Upper lobe of left lung (tissue), 6 donors: ENCODE measurements around the gene MATN4. TPM values are rescaled to one million over a fixed set of nuclear protein-coding genes. Genes with fewer than 3 reads are reported as not detected.

Source experiments
- ATAC-seq, 2 donors: fragments of 200-7000 bp; cut with Tn5 transposase; one replicate each; pipeline ENCODE4 v1.9.1; 2022; ENCODE audit warnings: mild to moderate bottlenecking in 2 of 2, moderate library complexity in 2 of 2; ENCODE audit not compliant: low FRiP score in 2 of 2
- DNase-seq, 2 donors: peaks; one replicate each; pipeline ENCODE4 v3.0.0-alpha.2; 2019 to 2020
- H3K27ac ChIP-seq, 4 donors: fragments of 200-600 bp; sonication (generic); one replicate each; pipeline ENCODE4 v1.5.1; 2016 to 2019
- H3K27me3 ChIP-seq, 4 donors: fragments of 200-600 bp; sonication (generic); one replicate each; pipeline ENCODE4 v1.5.1; 2017 to 2019
- H3K36me3 ChIP-seq, 4 donors: fragments of 200-600 bp; sonication (generic); one replicate each; pipeline ENCODE4 v1.5.1; 2016 to 2019
- H3K4me1 ChIP-seq, 4 donors: fragments of 200-600 bp; sonication (generic); one replicate each; pipeline ENCODE4 v1.5.1; 2018 to 2019
- H3K4me3 ChIP-seq, 4 donors: fragments of 200-600 bp; sonication (generic); one replicate each; pipeline ENCODE4 v1.5.1; 2017 to 2019; ENCODE audit warnings: mild to moderate bottlenecking in 2 of 4, moderate library complexity in 1 of 4
- H3K9me3 ChIP-seq, 4 donors: fragments of 200-600 bp; sonication (generic); one replicate each; pipeline ENCODE4 v1.5.1; 2018 to 2019
- EP300 ChIP-seq, 4 donors: sonication (generic); formaldehyde crosslinking; IDR thresholded peaks; one replicate each; pipeline ENCODE4 v1.5.1; 2017; ENCODE audit warnings: antibody characterized with exemption in 4 of 4, control low read depth in 2 of 4
- POLR2A ChIP-seq, 4 donors: fragments of 450-650 bp; IDR thresholded peaks; one replicate each; pipeline ENCODE4 v1.5.1; 2016 to 2017; ENCODE audit warnings: antibody characterized with exemption in 4 of 4, mild to moderate bottlenecking in 2 of 4
- POLR2AphosphoS5 ChIP-seq, 2 donors: sonication (generic); formaldehyde crosslinking; IDR thresholded peaks; one replicate each; pipeline ENCODE4 v1.5.1; 2017; ENCODE audit warnings: antibody characterized with exemption in 2 of 2
- WGBS, 2 donors: methylation state at CpG; one replicate each; pipeline ENCODE4 v1.1.5; 2017 to 2018; 5-methylcytosine and 5-hydroxymethylcytosine counted together
- total RNA-seq, 6 donors: library from RNA; depleted of rRNA in 4 of 6; stranded (reverse); fragments of >200 nt in 4 of 6; gene quantifications; one replicate each; pipeline versions ENCODE4 v1.1.0 to v1.2.1, GENCODE V29; 2016 to 2021
- TF ChIP-seq, protein P1 (sequence below), 6 experiments: fragments of 450-650 bp in 4 of 6; fragments of 200-600 bp in 2 of 6; sonication (generic) in 2 of 6; IDR thresholded peaks; one replicate each; pipeline ENCODE4 v1.5.1; 2016 to 2019; ENCODE audit warnings: antibody characterized with exemption in 6 of 6
- donor health status: DM: no; HTN: no; CAD: no; lungs with moderate emphysema.
- donor health status: DM: no; HTN: yes; CAD: no; lungs with severe emphysema.

Gene MATN4
- total RNA-seq, 6 donors from 2014 or later: 0.30 to 0.44 TPM; not detected in 4

DNA sequence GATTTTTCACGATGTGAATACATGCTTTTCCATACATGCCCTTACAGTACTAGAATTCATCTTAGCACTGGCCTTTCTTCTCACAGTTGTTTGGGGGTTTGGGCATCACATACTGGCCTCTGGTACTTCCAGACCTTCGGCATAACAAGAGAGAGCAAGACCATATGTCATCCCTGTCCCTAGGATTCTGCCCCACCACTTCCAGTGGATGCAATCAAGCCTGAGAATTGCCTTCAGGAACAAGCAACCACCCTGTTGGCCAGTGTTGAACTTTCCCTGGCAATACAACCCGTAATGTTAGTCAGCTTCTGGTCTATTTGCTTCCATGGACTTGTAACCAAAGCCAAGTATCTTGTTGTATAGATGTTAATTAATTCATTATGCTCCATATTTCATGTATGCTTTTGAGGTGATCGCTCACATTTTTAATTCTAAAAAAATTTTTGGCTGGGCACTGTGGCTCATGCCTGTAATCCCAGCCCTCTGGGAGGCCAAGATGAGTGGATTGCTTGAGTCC, 38.3 kb downstream of the MATN4 start:
- ATAC-seq (no peak), DNase-seq (no peak)
- H3K27ac ChIP-seq: no peak overlapping the region
- H3K4me1 ChIP-seq: no peaks in the 10 kb centered on the region
- no peaks in the 10 kb centered on the region for H3K27me3 ChIP-seq
- H3K4me3 ChIP-seq: no peak overlapping the region
- TF ChIP-seq POLR2A (IDR thresholded peaks at IDR 0.05): no peak
- no peak for TF ChIP-seq POLR2AphosphoS5 (IDR thresholded peaks at IDR 0.05)
- no peak for TF ChIP-seq EP300 (IDR thresholded peaks at IDR 0.05)
- TF ChIP-seq, protein P1, sequence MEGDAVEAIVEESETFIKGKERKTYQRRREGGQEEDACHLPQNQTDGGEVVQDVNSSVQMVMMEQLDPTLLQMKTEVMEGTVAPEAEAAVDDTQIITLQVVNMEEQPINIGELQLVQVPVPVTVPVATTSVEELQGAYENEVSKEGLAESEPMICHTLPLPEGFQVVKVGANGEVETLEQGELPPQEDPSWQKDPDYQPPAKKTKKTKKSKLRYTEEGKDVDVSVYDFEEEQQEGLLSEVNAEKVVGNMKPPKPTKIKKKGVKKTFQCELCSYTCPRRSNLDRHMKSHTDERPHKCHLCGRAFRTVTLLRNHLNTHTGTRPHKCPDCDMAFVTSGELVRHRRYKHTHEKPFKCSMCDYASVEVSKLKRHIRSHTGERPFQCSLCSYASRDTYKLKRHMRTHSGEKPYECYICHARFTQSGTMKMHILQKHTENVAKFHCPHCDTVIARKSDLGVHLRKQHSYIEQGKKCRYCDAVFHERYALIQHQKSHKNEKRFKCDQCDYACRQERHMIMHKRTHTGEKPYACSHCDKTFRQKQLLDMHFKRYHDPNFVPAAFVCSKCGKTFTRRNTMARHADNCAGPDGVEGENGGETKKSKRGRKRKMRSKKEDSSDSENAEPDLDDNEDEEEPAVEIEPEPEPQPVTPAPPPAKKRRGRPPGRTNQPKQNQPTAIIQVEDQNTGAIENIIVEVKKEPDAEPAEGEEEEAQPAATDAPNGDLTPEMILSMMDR (IDR thresholded peaks at IDR 0.05): no peak
- H3K9me3 ChIP-seq: no peaks in the 10 kb centered on the region
- no peaks in the 10 kb centered on the region for H3K36me3 ChIP-seq
- WGBS, 2 donors: 89 to 91% methylated on average over 4 of the region's 4 CpGs

DNA sequence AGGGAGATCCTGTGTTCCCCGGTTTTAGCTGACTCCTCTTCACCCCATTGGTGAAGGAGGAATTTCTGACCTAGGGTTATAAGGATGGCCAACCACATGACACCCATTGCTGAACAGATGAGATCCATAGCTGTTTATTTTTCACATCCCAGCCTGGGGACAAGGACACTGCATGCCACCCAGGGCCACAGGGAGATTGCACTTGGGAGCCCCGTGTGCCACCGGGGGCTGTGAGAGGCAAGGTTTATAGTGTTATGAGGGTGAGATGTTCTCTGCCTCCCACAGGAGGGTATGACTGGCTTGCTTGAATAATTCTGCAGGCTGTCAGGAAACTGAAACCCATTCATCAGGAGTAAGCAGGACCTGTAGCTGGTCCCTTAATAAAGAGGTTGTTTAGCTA, 39.0 kb downstream of the MATN4 start:
- Histone ChIP-seq H3K27ac (no peak overlapping the region), H3K4me1 (no peaks in the 10 kb centered on the region), H3K27me3 (no peaks in the 10 kb centered on the region), H3K9me3 (no peaks in the 10 kb centered on the region), H3K4me3 (no peak overlapping the region), H3K36me3 (no peaks in the 10 kb centered on the region)
- WGBS, 2 donors: 86 to 100% methylated on average over 1 to 3 of the region's 3 CpGs
- ATAC-seq: no peak
- no peak for DNase-seq
- no peak for TF ChIP-seq EP300 (IDR thresholded peaks at IDR 0.05)
- TF ChIP-seq, protein P1 (IDR thresholded peaks at IDR 0.05): no peak
- no peak for TF ChIP-seq POLR2AphosphoS5 (IDR thresholded peaks at IDR 0.05)
- no peak for TF ChIP-seq POLR2A (IDR thresholded peaks at IDR 0.05)

DNA sequence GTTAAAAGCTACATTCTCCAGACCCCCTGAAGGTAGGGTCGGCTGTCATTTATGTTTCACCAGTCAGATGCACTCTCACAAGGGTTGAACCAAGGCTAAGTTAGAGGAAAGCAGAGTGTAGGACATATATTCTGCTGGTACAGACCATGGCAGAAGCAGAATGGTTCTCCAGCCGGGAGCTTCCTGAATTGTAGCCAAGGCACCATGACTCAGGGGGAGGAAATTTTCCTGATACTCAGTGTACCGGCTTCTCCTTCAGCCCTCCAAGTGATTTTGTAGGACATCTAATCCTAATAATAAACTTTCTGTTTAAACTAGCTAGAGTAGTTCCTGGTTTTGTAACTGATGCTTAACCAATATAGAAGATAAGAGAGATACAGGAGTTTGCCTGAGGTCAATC, 39.6 kb downstream of the MATN4 start:
- DNase-seq: no peak
- no peak for ATAC-seq
- no peaks in the 10 kb centered on the region for H3K36me3 ChIP-seq
- no peaks in the 10 kb centered on the region for H3K4me1 ChIP-seq
- WGBS, 2 donors: 64 to 76% methylated on average over 3 of the region's 3 CpGs
- no peaks in the 10 kb centered on the region for H3K9me3 ChIP-seq
- H3K27ac ChIP-seq: no peak overlapping the region
- H3K27me3 ChIP-seq: no peaks in the 10 kb centered on the region
- TF ChIP-seq POLR2AphosphoS5 (IDR thresholded peaks at IDR 0.05): no peak
- no peak for TF ChIP-seq POLR2A (IDR thresholded peaks at IDR 0.05)
- TF ChIP-seq EP300 (IDR thresholded peaks at IDR 0.05): no peak
- TF ChIP-seq, protein P1 (IDR thresholded peaks at IDR 0.05): no peak
- no peak overlapping the region for H3K4me3 ChIP-seq

DNA sequence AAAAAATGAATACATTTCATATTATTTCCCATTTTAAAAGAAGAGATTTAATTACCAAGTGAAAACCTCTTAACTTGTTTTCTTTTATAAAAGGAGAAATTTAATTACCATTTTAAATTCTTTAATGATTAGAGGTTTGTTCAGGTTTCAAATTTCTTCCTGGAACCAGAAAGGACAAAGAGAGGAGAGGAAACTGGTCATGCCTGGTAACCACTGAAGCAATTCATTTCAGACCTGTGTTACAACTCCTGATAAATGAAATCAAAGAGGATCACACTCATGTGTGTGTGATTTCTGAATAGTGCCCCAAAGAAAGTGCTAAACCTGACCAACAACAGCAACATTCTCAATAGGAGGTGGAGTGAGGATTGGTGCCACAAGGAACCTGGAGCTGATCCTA, 41.1 kb downstream of the MATN4 start:
- no peaks in the 10 kb centered on the region for H3K36me3 ChIP-seq
- no peak overlapping the region for H3K27ac ChIP-seq
- H3K27me3 ChIP-seq: no peaks in the 10 kb centered on the region
- H3K4me3 ChIP-seq: no peak overlapping the region
- TF ChIP-seq POLR2AphosphoS5 (IDR thresholded peaks at IDR 0.05) (no peak), EP300 (IDR thresholded peaks at IDR 0.05) (no peak), POLR2A (IDR thresholded peaks at IDR 0.05) (no peak)
- TF ChIP-seq, protein P1 (IDR thresholded peaks at IDR 0.05): no peak
- no peaks in the 10 kb centered on the region for H3K4me1 ChIP-seq
- ATAC-seq: no peak
- no peaks in the 10 kb centered on the region for H3K9me3 ChIP-seq
- DNase-seq: no peak

DNA sequence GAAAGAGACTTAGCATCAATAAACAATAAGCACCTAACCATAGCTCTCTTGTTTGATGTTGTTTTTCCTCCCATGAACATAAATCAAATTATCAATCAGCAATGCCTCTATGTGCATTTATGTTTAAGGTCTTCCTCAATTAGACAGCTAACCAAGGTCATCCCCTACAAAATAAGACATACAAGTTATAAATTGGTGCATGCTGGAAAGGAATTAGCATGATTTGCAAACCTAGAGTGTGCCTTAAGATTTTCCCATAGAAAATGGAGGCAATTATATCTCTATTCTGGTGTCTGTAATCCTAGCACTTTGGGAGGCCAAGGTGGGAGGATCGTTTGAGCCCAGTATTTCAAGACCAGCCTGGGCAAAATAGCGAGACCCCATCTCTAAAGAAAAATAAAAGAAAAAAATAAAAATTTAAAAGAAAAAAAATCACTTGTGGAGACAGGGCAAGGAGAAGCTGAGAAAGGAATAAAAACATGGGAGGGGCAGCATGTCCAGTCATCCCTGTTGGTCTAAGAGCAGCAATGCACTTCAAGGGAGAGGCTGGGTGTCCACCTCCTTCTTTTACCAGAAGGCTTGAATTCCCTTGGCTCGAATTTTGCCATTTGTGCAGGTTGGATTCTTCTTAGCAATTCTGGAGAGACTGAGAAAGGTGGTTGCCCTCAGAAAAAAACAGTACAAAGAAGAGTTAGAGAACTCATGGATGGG, 44.4 kb downstream of the MATN4 start:
- Histone ChIP-seq H3K4me1 (no peaks in the 10 kb centered on the region), H3K27ac (no peak overlapping the region), H3K27me3 (no peaks in the 10 kb centered on the region), H3K9me3 (no peaks in the 10 kb centered on the region), H3K36me3 (no peaks in the 10 kb centered on the region), H3K4me3 (no peak overlapping the region)
- 80 to 83% methylated on average over 3 of the region's 3 CpGs for WGBS, 2 donors
- TF ChIP-seq EP300 (IDR thresholded peaks at IDR 0.05) (no peak), POLR2AphosphoS5 (IDR thresholded peaks at IDR 0.05) (no peak), POLR2A (IDR thresholded peaks at IDR 0.05) (no peak)
- TF ChIP-seq, protein P1 (IDR thresholded peaks at IDR 0.05): no peak
- ATAC-seq (no peak), DNase-seq (no peak)
